DMS79 treated with DMSO at 0.1 percent for 48 hours (cell line): ENCODE data around the gene ALAS1.
"Not testable (repeated sequence)": the region's sequence is repeated elsewhere in the genome, so short reads cannot be mapped to it uniquely, and the experiment has no call there.

Source experiments
- DNase-seq: peaks from one replicate; lab custom pipeline; 2025; lab: John Stamatoyannopoulos, UW

The ALAS1 gene

GRCh38 chr3:52176951-52177700, 20.8 kb upstream of the ALAS1 start:
- no peak for DNase-seq

- DNase-seq, result no peak
Observed at GRCh38 chr3:52177701-52178042, 20.3 kb upstream of the ALAS1 start.

- DNase-seq, result not testable (repeated sequence)
Observed at GRCh38 chr3:52178126-52178525, 19.8 kb upstream of the ALAS1 start.

GRCh38 chr3:52178537-52178936, 19.4 kb upstream of the ALAS1 start:
- no peak for DNase-seq

GRCh38 chr3:52181543-52181942, 16.4 kb upstream of the ALAS1 start:
- DNase-seq, result no peak

GRCh38 chr3:52182196-52182595, 15.8 kb upstream of the ALAS1 start:
- DNase-seq, result no peak

GRCh38 chr3:52182691-52183090, 15.3 kb upstream of the ALAS1 start:
- DNase-seq, result no peak

GRCh38 chr3:52183786-52184445, 14.0 kb upstream of the ALAS1 start:
- no peak for DNase-seq

GRCh38 chr3:52184690-52185089, 13.3 kb upstream of the ALAS1 start:
- DNase-seq, result no peak

GRCh38 chr3:52185311-52185710, 12.6 kb upstream of the ALAS1 start:
- DNase-seq, result no peak

GRCh38 chr3:52185837-52186236, 12.1 kb upstream of the ALAS1 start:
- DNase-seq, result no peak

- DNase-seq, result no peak
Observed at GRCh38 chr3:52186729-52187128, 11.2 kb upstream of the ALAS1 start.

- DNase-seq, result no peak
Observed at GRCh38 chr3:52188556-52188955, 9.4 kb upstream of the ALAS1 start.

GRCh38 chr3:52190294-52191074, 7.5 kb upstream of the ALAS1 start:
- no peak for DNase-seq

GRCh38 chr3:52191663-52192062, 6.3 kb upstream of the ALAS1 start:
- DNase-seq, result no peak

GRCh38 chr3:52193065-52193464, 4.9 kb upstream of the ALAS1 start:
- DNase-seq, result no peak

- peak; percentile 37 for DNase-seq
Observed at GRCh38 chr3:52194485-52195290, 3.3 kb upstream of the ALAS1 start.

GRCh38 chr3:52195291-52195597, 2.7 kb upstream of the ALAS1 start:
- no peak for DNase-seq

GRCh38 chr3:52195823-52196331, 2.1 kb upstream of the ALAS1 start:
- no peak for DNase-seq

- DNase-seq, result no peak
Observed at GRCh38 chr3:52196977-52197376, 983 bp upstream of the ALAS1 start.

- DNase-seq, result no peak
Observed at GRCh38 chr3:52197499-52197841, 490 bp upstream of the ALAS1 start.
